ENCODE data around the gene GSTM4.
A peak's percentile ranks its signal among the peaks of the same experiment; 100 is the strongest.
"Not testable (repeated sequence)": the region's sequence is repeated elsewhere in the genome, so short reads cannot be mapped to it uniquely, and the experiment has no call there.

Gene GSTM4

DNA sequence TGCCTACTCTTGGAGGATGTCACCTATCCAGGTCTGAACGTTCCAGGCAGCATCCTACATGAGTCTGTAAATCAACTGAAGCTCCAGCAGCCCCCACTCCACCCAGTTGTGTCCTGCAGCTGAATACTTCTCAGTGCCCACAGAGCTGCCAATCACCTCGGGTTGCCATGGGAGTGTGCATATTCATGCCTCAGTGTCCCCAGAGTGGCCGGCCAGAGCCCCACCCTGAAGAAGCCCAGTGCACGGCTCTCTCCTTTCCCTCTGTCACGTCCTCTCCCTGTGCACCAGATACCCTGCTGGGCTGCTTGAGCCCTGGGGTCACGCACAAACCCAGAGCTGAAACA, 16.1 kb upstream of the GSTM4 start:
- no peak for DNase-seq (ENCODE audit: low spot score)

DNA sequence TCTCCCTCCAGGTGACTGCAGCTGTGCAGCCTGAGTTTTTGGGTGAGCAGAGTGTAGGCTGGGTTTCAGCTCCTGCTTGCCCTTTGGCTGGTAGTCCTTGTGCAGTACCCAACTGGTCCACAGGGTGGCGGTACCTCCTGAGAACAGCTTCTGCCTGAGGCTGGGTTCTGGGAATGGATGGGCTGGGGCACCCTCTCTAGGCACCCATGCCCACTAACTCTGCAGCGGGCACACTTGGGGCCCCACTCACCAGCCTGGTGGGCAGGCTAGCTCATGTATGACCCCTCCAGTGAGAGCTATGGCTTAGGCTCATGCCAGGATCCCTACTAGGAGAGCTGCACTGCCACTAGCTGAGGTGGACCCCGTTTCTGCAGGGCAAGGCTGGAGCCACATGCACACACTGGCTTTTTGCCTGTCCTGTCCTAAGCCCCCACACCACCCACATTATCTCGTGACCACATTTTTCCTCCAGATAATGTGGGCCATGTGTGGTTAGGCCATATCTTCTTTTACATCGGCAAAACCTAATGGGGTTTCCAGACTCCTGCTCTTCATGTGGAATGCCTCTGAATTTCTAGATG, 15.5 kb upstream of the GSTM4 start:
- peak; percentile 70 for DNase-seq (ENCODE audit: low spot score)

DNA sequence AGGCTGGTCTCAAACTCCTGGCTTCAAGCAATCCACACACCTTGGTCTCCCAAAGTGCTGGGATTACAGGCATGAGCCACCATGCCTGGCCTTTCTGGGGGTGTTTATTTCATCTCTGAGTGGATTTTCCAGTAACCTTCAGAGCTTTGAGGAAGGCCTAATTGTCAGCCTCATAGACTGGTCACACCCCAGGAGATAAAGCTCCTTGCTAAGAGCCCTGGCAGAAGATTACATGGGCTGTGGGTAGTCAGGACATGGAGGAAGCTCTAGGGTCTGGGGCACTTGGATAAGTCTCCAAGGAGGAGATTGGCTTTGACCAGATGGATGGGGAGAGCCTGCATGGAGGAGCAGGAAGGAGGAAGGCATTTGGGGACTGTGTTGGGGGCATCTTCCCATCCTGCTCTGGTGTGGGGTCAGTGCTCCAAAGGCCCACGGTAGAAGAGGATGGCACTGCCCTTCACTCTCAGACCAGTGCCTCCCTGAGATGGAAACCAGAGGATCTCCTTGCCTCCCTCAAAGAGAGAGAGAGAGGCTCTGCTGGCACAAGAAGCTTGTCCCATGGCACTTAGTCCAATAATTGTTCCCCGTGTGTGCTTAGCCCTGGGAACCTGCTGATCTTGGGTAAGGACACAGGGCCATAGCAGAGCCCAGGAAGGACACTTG, 14.7 kb upstream of the GSTM4 start:
- DNase-seq (ENCODE audit: low spot score), result no peak

DNA sequence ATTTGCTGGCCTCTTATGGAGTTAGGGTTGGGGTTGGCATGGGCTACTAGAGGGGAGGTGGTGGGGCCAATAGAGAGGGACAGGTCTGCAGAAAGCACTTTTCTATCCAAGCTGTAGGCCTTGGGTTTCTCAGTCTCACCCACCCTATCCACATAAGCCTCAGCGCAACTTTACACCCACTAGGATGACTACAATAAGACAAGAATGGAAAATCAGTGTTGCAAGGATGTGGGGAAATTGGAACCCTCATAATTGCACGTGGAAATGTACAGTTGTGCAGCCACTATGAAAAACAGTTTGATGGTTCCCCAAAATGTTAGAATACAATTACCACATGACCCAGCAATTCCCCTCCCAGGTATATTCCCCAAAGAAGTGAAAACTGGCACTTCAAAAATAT, 14.0 kb upstream of the GSTM4 start:
- no peak for DNase-seq (ENCODE audit: low spot score)

DNA sequence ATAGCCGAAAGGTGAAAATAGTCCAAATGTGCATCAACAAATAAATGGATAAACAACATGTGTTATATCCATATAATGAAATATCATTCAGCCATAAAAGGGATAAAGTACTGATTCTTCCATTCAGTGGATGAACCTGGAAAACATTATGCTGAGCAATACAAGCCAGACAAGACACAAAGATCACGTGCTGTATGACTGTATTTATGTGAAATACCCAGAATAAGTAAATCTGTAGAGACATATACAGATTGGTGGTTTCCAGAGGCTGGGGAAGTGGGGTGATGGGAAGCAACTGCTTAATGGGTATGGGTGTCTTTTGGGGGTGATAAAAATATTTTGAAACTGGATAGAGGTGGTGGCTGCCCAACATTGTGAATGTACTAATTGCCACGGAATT, 13.3 kb upstream of the GSTM4 start:
- DNase-seq (ENCODE audit: low spot score), result no peak

DNA sequence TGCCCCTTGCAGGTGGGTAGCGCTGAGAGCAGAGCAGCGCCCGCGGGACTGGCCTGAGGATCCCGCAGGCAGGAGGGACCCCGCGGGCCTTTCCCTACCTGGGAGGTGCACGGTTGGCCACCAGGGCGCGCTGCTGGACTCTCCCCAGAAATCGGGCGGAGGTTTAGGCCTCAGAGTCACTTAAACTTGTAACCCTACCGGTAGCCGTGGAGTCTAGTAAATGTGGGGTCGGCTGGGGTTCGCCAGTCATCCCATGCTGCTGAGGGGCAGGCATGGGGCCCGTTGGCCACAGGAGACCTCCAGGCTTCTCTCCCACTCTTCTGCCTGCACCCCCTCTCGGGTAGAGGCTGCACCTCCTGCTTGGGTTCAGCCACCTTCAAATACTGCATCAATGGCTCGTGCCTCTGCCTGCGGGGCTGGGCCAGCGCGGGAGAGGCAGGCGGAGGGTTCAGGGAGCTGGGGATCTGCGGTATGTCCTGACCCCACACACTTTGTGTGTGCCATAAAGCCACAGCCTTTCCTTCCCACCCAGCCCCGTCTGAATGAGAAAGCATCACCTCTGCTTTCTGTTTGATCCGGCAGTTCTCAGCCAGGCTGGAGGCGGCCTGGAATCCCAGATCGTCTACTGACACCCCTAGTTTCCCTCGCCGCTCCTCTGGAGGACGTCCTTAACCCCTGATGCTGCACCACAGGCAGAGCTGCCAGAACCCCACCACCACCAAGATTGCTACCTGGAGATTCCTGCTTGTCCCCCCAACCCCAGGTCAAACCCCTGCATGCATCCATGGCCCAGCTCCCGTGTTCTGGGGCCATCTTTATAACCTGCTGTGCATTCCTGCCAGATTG, 12.3 kb upstream of the GSTM4 start:
- peak; percentile 74 for DNase-seq (ENCODE audit: low spot score)

DNA sequence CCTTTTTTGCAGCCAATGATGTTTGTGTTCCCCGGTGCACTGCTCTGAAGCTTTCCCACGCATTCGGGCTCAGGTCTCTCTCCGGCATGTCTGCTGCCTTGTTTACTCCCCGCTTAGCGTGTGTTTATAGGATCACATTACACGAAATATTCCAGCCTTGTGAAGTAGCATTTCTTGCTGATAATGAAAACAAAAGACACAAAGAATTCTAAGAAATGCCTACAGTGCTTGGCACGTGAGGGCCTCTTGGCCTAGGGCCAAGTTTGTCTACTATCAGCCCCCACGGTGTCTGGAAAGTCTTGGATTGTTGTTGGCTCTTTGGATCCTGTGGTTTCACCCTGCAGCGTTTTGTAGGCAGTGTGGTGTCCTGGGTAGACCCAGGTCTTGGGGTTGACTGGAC, 11.2 kb upstream of the GSTM4 start:
- DNase-seq (ENCODE audit: low spot score), result no peak

DNA sequence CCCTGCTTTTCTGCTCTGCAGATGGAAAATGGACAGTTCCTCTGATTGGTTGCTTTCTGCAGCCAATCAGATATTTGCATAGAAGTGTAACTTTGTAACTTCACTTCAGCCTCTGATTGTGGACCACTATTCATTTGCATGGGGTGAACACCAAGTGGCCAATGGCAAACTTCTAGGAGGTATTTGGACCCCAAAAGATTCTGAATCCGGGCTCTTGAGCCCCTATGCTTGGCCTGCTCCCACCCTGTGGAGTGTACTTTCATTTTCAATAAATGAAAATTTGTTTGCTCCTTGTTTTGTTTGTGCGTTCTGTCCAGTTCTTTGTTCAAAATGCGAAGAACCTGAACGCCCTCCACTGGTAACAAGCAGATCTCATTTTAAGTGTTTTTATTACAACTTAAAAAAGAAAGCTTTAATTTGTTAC, 6.4 kb upstream of the GSTM4 start:
- DNase-seq (ENCODE audit: low spot score), result no peak

DNA sequence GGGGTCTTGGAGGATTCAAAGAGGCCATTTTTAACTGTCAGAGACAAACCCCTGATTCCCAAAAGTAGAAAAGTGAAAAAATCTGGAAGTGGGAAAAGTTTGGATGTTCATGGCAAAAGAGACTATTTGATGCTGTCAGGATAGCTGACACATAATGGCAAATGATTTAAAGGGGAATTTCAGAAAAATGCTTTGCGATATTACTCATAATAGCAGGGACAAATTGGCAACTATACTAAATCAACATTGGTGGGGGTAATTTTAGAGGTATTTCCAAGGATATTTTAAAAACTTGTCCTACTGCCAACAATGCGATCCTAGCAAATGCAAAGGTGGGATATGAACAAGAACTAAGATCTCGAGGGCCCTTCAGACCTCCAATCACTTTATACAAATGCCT, 5.3 kb upstream of the GSTM4 start:
- no peak for DNase-seq (ENCODE audit: low spot score)

DNA sequence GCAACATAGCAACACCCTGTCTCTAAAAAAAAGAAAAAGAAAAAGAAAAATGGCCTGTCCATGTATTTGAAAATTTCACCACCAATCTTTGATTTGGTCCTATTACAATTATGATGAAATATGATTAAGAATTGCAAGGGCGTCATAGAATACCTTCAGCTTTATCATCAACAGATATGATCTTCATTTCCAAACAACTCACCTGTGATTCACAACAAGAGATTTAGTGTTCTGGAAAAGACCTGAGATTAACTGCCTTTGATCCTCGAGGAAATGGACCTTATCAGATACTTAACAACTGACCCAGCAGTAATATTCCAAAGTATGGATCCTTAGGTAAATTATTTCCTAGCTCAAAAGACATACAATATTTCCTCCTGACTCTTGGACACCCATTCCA, 3.5 kb upstream of the GSTM4 start:
- no peak for DNase-seq (ENCODE audit: low spot score)

DNA sequence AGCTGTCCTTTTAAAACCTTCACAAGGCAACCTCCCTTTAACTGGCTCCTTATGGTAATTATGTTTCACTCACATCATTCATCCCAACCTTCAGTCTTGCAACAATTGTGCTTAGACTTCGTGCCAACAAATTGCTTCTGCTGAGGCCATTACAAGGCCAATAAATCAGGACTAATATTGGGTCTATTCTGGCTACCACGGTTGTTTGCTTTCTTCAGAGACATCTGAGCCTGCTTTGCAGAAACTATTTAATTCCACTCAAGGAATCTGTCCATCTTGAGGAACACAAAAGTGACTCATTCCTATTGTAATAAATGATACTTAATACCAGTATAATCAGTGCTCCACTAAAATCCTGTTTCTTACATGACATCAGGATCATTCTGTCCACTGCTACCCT, 2.6 kb upstream of the GSTM4 start:
- DNase-seq (ENCODE audit: low spot score), result no peak

DNA sequence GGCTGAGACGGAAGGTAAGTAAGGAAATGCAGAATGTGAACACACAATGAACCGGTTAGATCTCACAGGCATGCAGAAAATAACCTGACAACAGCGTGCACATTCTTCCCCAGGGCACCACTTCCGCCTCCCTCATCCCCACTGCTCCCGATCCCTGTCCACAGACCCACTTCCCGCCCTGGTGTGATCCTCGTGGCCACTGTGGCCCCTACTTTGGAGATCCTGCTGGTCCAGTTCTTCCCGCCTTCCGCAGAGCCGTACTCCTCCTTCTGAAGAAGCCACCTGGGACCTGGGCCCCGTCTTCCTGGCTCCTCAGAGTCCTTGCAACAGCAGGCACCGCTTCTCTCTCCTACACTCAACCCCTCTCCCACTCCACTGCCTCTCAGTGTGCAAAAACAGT, 1.4 kb upstream of the GSTM4 start:
- no peak for DNase-seq (ENCODE audit: low spot score)

DNA sequence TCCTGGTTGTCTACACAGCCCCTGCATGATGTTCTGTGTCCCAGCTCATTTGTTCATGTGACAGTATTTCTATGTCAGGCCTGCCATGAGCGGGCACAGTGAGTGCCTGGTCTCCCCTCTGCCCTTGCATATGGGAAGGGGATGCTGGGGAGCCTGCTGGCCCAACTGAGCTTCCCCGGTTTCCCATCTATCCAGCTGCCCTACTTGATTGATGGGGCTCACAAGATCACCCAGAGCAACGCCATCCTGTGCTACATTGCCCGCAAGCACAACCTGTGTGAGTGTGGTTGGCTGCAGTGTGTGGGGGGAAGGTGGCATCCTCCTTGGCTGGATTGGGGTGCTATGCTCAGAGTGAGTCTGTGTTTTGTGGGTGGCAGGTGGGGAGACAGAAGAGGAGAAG, 1.5 kb downstream of the GSTM4 start:
- no peak for DNase-seq (ENCODE audit: low spot score)

DNA sequence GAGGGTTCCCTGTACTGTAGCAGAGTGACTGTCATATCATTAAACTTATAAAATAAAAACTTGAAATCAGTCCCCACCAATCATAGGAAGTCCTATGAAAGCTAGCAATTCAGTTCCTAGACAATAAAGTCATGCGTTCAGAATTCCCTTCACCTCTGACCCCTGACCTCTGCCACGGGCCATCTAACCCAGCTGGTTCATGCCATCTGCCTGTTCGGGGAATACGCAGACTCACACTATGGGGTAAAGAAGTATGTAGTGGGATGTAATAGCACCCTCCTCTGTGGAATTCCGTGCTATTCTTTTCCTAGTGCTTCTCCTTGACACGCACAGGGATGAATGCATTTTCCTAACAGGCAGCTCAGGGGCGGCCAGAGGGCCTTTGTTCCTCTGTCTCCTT, 2.1 kb downstream of the GSTM4 start:
- DNase-seq (ENCODE audit: low spot score), result no peak

DNA sequence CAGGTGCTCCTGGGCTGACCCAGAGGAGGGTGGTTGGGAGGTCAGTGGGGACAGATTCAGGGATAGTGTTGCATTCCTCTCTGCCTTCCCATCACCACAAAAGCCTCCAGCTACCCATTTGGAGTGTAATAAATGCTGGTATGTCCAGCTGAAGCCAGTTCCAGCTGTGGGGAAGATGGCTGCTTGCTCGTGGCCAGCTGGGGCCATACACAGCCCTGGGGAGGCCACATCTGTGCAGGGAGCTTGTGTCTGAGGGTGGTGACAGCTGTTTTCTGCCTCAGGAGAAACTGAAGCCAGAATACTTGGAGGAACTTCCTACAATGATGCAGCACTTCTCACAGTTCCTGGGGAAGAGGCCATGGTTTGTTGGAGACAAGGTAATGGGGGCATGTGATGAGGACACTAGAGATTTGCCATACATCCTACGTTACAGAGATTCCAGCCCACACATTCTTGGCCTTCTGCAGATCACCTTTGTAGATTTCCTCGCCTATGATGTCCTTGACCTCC, 2.7 kb downstream of the GSTM4 start:
- DNase-seq (ENCODE audit: low spot score), result no peak

DNA sequence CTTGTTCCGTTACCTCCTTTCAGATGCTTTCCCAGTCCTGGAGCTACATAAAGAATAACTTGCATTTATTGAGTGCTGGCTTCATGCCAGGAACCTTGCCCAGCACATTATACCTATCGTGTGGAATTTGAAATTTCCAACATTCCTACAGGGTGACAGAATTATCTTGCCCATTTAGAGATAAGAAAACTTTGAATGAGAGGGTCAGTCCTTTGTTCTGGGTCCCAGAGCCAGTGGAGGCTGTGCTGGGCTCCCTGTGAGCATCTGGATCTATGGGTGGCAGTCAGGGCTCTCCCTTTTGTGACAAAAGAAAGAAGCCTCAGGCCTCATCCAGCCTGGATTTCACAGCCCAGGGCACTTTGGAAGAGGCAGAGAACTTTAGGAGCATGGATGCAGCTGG, 3.2 kb downstream of the GSTM4 start:
- DNase-seq (ENCODE audit: low spot score), result peak; percentile 60

DNA sequence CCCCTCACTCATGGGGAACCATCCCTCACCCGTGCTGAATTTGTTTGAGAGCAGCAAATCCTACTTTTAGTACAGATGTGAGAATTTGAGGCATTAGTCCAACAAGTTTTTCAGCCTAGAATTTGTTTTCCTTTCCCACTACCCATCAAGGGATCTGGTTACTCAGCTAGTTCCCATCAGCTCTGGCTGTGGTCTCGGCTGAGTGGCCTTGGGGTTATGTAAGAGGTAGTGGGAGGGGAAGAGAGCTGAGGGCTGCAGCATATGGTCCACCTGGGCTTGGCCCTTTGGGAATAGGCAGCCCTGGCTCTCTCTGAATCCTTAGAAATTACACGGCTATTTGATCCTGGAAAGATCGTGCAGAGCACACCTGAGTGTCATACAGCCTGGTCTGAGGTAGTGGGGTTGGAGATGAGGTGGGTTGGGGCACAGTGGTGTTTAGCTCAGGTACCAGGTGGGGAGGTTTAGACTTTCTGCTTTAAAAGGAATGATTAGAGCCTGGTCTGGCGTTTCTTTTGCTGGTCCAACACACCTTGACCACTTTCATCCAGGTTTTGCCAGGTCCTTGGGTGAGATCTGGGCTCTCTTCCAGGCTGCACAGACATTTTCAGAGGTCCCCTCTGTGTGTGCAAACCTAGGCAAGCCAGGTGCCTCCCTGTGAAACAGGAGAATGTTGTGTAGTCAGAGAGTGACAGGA, 4.2 kb downstream of the GSTM4 start:
- DNase-seq (ENCODE audit: low spot score), result peak; percentile 65

DNA sequence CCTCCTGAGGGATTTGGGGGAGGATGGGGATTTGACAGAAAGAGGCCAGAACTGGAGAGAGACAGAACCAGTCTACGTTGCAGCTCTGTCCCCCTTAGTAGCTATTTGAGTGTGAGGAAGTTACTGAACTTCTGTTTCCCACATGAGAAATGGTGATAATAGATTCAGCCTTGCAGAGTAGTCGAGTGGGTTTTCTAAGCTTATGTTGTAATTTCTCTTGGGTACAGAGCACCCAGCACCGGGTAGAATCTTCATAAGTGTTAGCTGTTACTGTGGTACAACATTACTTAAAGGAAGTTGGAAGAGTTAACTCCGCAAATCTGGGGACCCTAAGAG, 4.8 kb downstream of the GSTM4 start:
- DNase-seq (ENCODE audit: low spot score), result not testable (repeated sequence)

DNA sequence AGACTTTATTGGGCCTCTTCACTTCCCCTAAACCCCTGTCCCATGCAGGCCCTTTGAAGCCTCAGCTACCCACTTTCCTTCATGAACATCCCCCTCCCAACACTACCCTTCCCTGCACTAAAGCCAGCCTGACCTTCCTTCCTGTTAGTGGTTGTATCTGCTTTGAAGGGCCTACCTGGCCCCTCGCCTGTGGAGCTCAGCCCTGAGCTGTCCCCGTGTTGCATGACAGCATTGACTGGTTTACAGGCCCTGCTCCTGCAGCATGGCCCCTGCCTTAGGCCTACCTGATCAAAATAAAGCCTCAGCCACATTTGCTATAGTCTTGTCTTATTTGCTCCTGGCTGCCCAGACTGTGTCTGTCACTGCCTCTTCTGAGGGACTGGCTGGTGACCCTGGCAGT, 5.5 kb downstream of the GSTM4 start:
- DNase-seq (ENCODE audit: low spot score), result no peak

DNA sequence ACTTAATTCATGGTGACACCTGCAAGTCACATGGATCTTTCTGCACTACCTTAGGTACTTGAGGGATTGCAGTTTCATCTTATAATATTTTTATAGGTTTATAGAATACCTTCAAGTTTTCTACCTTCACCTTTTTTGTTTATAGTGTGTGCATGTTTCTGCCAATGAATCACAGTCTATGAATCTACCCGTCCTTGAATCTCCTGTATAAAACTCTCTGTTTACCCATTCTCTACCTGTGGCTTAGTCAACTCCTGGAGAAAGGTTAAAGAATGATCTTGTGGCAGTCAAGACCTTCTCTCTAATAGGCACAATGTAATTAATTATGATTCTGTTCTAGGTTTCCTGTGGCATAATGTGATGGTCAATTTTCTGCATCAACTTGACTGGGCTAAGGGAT, 8.8 kb downstream of the GSTM4 start:
- no peak for DNase-seq (ENCODE audit: low spot score)

DNA sequence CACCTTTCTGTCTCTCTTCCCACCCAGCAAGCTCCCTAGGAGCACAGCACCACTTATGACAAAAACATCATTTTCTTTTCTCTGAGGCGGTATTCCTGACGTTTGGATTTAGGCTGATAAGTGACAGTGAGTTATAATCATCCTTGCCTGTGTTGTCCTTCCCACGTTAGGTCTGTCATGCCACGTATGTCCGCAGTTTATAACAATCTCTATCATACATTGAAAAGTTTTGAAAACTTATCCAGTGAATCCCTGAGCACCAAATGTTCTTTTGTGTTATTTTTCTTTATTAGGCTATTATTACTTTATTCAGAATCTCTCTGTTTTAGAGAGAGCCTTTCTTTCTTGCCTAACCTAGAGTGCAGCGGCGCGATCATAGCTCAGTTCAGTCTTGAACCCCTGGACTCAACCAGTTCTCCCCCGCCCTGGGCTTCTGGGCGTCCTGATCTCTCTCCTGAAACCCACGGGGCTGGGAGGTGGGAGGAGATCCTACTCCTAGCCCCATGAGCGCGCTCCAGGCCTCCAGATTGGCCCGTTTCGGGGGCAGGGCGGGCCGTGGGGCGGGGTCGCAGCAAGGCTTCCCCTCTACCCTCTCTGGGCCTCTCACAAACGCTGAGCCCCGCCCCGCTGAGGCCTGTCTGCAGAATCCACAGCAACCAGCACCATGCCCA, 11.7 kb downstream of the GSTM4 start, which contains the start of gene GSTM2:
GSTM2 (plus strand) TSS at position 606 of the 671 bp plus-strand sequence; CDS start at position 665, 59 bp downstream.
- DNase-seq (ENCODE audit: low spot score), result peak; percentile 66

DNA sequence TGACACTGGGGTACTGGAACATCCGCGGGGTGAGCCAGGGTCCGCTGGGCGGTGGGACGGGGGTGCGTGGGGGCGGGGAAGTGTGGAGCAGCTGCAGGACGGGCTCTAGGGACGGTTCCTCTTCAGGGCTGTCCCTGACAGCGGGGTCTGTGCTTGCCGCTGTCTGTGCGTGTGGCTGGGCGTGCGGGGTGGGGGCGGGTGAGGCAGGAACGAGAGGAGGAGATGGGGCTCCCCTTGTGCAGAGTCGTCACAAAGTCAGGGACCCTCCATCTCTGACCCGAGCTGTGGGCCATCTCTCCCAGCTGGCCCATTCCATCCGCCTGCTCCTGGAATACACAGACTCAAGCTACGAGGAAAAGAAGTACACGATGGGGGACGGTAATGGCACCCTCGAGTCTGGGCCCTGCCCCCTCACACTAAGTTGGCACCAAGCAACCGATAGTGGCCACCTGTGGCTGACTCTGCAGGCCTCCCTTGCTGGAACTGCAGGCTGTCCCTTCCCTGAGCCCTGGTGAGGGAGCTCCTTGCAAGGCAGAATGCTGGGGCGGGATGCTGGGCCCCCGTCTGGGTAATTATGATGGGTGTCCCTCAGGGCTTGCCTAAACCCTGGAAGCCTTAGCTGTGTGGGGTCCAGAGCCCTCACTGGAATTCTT, 12.3 kb downstream of the GSTM4 start:
- DNase-seq (ENCODE audit: low spot score), result peak; percentile 1
